RKO (cell line): ENCODE data around the gene LEUTX.

Experiments
- DNase-seq: peaks from one replicate; pipeline ENCODE4 v3.0.0-alpha.2; 2016; ENCODE audit warnings: low spot score

LEUTX gene

DNA sequence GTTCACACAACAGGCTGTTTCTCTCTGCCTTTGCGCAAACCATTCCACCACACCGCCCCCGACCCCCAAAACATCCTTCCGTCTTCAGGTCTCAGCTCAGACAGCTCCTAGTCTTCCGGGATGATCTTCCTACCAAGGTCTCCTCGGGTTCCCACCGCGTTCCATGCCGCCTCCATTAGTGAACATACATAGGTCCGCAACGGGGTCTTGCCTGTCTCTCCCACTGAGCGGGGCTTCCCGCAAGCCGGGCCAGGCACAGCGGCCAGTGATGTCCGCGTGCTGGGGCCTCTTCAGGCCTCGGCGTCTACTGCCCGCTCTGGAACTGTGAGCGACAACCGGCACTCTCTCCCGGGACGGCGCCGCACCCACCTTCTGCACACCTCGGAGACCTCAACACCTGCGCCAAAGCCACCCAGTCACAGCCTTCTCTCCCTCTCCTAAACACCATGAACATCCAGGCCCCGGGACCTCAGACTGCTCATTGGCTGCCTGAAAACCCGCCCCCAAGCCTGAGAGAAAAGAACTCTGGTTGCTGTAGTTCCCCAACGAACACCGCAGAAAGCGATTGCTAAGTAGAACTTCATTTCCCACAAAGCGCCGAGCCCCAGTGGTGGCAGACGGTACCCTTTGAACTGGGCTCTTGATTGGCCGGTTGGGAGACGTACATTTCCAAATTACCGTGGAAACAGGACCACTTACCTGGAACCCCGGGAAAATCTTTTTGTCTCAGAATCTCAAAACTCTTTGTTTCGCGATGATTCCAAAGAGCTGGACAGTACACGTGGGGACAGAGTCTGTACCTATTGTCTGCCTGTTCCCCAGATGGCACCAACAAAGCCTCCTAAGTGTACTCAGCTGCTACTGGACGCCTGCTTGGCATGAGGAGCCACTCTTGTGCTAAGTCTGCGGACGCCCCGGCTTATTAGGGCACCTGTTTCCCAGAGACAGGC lies 45.8 kb downstream of the LEUTX start:
- DNase-seq: no peak

DNA sequence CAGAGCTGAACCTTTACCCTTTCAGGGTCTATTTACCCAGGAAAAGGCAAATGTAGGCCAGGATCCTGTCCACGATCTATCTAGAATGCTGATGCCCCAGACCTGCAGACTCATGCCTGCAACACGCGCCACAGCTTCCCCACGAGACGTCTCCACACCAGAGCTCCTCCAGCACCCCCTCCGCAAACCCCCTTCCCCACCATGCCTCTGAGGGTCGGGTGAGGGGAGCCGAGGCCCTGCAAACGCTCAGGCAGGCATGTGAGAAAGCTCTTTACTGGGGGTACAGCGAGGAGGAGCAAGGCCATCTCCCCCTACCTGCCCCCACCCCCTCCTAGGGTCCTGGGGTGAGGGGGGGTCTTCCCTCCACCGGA lies 46.4 kb downstream of the LEUTX start:
- DNase-seq: no peak

- no peak for DNase-seq
These were observed 47.0 kb downstream of the LEUTX start for GRCh38 chr19:39825531-39826076.

DNA sequence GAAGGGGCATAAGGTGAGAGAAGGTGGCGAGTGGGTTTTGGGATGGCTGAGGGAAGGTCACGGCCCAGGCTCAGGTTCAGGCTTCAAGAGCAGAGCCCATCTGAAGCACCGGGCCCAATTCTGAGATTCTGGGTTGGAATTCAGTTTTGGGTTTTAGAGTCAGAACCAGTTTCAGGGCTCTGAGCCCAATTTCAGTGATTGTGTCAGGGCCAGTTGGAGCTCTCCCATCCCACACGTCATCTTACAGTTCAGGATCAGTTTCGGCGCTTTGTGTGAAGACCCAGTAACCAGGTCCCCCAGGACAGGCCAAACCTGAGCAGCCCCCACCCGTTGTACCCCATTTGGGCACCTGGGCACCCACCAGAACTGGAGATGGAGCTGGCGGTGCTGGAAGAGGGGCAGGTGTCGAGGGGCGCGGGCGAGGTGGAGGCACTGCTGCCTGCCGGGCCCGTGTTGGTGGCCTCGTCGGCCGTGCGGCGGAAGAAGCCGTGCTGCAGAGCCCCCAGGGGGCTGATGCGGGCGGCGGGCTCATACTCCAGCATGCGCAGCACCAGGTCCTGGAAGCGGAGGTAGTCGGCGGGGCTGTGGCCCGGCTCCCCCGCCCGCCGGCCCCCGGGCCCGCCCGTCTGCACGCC lies 47.8 kb downstream of the LEUTX start:
- DNase-seq: no peak

GRCh38 chr19:39827216-39827615 lies 48.6 kb downstream of the LEUTX start:
- DNase-seq: no peak

- DNase-seq: no peak
These were observed 49.5 kb downstream of the LEUTX start for GRCh38 chr19:39828015-39828653.

GRCh38 chr19:39828654-39829032 lies 50.0 kb downstream of the LEUTX start:
- DNase-seq: no peak

DNA sequence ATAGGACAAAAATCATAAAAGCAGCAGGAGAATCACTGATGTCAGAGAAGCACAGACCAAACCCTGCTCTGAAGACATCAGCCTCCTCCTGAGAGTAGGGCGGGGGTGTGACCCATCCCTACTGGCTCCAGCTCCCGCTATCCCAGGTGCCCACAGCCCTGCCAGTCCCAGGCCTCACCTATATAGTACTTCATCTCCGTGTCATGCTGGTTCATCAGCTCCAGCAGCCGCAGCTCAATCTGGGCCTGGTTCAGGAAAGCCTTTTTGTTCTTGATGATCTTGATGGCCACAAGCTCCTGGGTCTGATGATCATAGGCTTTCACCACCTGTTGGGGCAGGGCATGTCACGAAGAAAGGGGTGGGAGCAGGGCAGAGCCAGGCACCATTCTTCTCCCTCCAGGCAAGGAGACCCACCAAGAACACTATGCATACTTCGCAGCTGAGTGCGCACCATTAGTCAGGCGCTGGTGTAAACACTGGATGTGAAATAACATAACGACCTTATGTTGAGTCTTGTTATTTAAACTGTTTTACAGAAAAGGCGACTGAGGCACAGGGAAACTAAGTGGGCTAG lies 51.1 kb downstream of the LEUTX start:
- no peak for DNase-seq

- DNase-seq: no peak
These were observed 51.8 kb downstream of the LEUTX start for GRCh38 chr19:39830406-39830805.

GRCh38 chr19:39830847-39831246 lies 52.2 kb downstream of the LEUTX start:
- no peak for DNase-seq

GRCh38 chr19:39831679-39832078 lies 53.0 kb downstream of the LEUTX start:
- no peak for DNase-seq

DNA sequence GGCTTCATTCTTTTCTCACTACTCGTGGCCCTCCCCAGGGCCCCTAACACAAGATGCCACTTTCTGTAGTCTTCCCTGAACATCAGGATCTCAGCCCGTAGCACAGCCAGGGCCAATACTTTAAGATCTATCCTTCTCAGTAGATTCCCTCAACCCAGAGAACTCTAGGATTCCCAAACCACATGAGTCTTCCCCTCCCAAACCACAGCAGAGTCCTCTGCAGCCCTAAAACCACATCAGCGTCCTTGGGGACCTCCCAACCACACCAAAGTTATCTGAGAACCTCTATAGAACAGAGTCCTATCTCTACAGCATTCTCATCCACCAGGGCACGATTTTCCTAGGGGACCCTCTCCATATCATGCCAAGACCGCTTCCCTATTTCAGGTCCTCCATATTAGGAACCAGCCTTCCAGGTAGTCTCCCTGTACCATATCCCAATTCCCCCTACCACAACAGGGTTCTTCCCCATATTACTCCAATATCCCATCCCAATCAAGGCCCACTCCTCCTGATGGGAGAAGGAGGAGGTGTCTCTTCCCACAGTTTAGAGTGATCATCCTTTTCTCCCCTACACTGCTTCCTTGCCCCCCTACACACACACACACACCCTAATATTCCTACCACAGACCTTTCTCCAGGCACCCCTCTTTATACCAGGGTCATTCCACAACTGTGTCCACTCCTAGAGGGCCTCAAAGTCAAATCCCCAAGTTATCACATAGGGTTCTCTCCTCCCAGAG lies 53.9 kb downstream of the LEUTX start:
- no peak for DNase-seq

GRCh38 chr19:39833160-39833463 lies 54.5 kb downstream of the LEUTX start:
- no peak for DNase-seq

DNA sequence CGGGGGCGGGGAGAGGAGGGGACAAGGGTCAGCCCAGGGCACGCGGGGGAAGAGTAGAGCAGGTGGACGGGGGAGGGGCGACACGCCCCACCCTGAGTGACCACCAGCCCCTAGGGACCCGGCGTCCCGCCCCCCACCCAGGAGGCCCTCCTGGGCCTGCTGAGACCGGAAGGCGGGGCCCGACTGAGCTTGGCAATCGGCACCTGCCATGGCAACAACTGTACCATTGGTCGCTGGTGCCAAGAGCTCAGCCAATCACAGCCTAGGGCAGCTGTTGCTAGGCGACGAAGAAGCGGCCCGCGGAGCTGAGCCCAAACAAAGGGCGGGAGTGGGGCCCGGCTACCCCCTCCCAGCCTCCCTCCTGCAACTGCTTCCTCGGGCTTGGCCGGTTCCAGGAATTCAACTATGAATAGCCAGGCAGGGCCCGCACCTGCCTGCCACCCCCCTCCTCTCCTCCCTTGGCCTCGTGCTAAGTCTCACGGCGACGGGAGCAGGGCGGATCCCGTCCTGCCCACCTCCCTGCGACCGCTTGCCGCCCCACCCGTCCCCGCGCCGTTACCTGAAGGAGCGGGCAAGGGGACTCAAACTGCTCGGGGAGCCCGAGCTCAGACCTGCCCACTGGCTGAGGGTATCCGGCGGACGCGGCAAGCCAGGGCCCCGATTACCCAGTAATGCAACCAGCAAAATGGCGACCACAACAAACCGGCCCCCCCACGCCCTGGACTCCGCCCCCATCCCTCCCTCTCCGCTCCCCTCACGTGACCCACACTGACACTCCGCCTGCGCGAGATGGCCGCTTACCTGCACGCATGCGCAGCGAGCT lies 55.0 kb downstream of the LEUTX start, which contains the start of gene DYRK1B:
Gene DYRK1B (minus strand): TSS at position 699 of the 823 bp plus-strand sequence. CDS start 2,295 bp downstream, outside the sequence.
- no peak for DNase-seq

DNA sequence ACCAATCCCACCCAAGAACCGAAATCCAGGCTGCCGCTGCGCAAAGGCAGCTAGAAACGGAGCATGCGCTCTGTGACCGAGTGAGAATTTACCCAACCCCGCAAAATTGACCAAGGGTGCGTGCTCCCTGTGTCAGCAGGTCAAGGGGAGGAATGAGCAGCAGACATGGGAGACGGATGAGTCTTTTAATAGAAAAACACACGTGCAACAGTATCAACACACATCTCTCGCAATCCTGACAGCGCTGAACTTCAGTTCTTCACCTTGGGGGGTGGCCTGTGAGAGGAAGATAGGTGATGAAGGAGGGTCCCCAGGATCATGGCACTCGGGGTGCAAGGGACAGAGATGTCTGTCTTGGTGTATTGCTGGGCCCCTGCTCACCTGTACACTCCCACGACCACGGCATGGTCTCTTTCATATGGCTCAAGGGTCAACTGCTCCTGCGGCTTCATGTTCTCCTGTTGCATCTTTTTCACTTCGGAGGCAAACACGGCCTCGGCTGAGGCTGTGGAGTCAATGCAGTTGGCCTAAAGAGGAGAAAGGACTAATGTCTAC lies 55.7 kb downstream of the LEUTX start:
- no peak for DNase-seq
